Thymus (tissue), 11 donors: Measurements from ENCODE around the gene CNDP1. TPM values are rescaled to one million over a fixed set of nuclear protein-coding genes. Genes with fewer than 3 reads are reported as not detected.

ENCODE experiments used
- DNase-seq, 9 donors: peaks; one replicate each; pipeline ENCODE4 v3.0.0-alpha.2; 2013; ENCODE audit warnings: low spot score in 9 of 9, low read depth in 6 of 9, missing footprints in 1 of 9
- H3K27ac ChIP-seq, 2 donors: one replicate each; pipeline ENCODE4 v1.5.1; 2013; ENCODE audit warnings: control low read depth in 1 of 2, low read depth in 1 of 2, low read length in 1 of 2, mild to moderate bottlenecking in 1 of 2, moderate library complexity in 1 of 2
- H3K27me3 ChIP-seq, 2 donors: one replicate each; pipeline ENCODE4 v1.5.1; 2013; ENCODE audit warnings: low read length in 1 of 2; ENCODE audit not compliant: control insufficient read depth in 2 of 2, insufficient read depth in 1 of 2
- H3K36me3 ChIP-seq, 2 donors: one replicate each; pipeline ENCODE4 v1.5.1; 2013; ENCODE audit warnings: low read length in 1 of 2, mild to moderate bottlenecking in 1 of 2, moderate library complexity in 1 of 2; ENCODE audit not compliant: control insufficient read depth in 2 of 2, insufficient read depth in 2 of 2
- H3K4me1 ChIP-seq, 2 donors: one replicate each; pipeline ENCODE4 v1.5.1; 2013; ENCODE audit warnings: low read length in 2 of 2; ENCODE audit not compliant: control insufficient read depth in 2 of 2, insufficient read depth in 2 of 2
- H3K4me3 ChIP-seq, 2 donors: one replicate each; pipeline ENCODE4 v1.5.1; 2013; ENCODE audit warnings: low read length in 2 of 2, control low read depth in 1 of 2, mild to moderate bottlenecking in 1 of 2
- H3K9me3 ChIP-seq, 2 donors: one replicate each; pipeline ENCODE4 v1.5.1; 2013; ENCODE audit warnings: low read length in 1 of 2, mild to moderate bottlenecking in 1 of 2; ENCODE audit not compliant: control insufficient read depth in 2 of 2, insufficient read depth in 1 of 2
- WGBS: extraction: QIAGEN DNeasy Blood & Tissue Kit; methylation state at CpG from one replicate; pipeline ENCODE4 v1.1.7; 2013; 5-methylcytosine and 5-hydroxymethylcytosine counted together
- polyA plus RNA-seq: library from polyadenylated mRNA; stranded (reverse); fragments of 200-250 nt; gene quantifications from one replicate; pipeline ENCODE4 v1.2.3, GENCODE V29; 2013
- total RNA-seq: library from RNA; stranded (reverse); fragments of 120-200 nt; gene quantifications from one replicate; pipeline ENCODE4 v1.2.4, GENCODE V29; 2013
- donor health status: healthy.

CNDP1 gene
- total and polyA plus RNA-seq, 2 donors, result 0.09 to 0.64 TPM

DNA sequence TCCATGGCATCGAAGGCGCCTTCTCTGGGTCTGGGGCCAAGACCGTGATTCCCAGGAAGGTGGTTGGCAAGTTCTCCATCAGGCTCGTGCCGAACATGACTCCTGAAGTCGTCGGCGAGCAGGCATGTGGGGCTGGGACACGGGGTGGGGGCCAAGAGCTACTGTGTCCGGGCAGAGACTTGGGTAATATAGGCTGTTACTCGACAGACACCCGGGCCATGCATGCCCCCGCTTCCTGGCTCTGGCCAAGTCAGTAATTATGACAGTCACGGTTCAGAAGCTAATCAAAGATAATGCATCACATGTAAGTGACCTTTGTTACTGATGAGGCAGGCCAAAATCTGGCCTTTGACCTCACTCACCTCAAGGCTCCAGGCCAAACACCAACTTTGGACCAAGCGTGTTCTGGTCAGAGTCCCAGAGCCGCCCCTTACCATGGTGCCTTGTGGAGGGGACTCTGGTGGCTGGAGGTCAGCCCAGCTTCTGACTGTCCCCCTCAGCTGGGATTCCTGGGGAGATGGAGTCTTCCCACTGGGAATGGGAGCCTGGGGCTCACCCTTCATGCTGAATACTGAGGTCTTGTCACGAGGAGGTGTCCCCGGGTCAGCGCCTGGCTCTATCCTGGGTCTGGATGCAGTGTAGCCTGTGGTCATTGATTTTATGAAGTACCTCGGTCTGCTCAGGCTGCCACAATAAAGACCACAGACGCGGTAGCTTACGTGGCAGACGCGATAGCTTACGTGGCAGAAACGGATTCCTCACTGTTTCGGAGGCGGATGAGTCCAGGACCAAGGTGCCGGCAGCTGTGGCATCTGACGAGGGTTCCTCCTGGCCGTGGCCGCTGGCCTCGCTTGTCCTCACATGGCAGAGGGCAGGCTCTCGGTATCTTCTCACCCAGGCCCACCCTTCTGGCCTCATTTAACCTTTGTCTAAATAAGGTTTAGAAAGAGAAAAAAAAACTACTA is 17.7 kb upstream of the CNDP1 start:
- no peak overlapping the region for H3K27ac ChIP-seq
- DNase-seq, result no peak
- H3K4me3 ChIP-seq, result no peak overlapping the region
- no peaks in the 10 kb centered on the region for H3K9me3 ChIP-seq
- 97% methylated on average over 35 of the region's 35 CpGs for WGBS
- H3K36me3 ChIP-seq, result peaks cover 63 to 80% of the 10 kb centered on the region in 2 donors
- H3K27me3 ChIP-seq, result no peaks in the 10 kb centered on the region
- no peaks in the 10 kb centered on the region for H3K4me1 ChIP-seq

DNA sequence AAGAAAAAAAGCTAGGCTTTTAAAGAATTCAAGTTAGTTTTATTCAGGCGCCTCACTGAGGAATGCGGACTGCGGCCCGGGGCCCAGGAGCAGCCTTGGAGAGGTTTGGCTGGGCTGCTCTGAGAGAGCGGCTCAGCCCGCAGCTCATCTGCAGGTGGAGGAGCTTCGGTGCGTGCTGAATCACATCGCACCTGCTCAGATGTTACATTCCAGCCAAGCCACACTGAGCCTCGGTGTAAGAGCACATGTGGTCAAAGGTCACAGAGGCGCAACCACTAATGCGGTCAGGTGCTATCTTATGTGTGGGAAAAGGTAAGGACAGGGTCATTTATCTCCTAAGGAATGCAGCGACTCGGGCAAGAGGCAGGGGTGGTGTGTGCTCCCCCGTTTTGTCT is 17.1 kb upstream of the CNDP1 start:
- Histone ChIP-seq H3K4me3 (no peak overlapping the region), H3K27me3 (no peaks in the 10 kb centered on the region), H3K4me1 (no peaks in the 10 kb centered on the region), H3K36me3 (peaks cover 57 to 74% of the 10 kb centered on the region in 2 donors), H3K9me3 (no peaks in the 10 kb centered on the region), H3K27ac (no peak overlapping the region)
- no peak for DNase-seq
- WGBS, result 94% methylated on average over 15 of the region's 15 CpGs

DNA sequence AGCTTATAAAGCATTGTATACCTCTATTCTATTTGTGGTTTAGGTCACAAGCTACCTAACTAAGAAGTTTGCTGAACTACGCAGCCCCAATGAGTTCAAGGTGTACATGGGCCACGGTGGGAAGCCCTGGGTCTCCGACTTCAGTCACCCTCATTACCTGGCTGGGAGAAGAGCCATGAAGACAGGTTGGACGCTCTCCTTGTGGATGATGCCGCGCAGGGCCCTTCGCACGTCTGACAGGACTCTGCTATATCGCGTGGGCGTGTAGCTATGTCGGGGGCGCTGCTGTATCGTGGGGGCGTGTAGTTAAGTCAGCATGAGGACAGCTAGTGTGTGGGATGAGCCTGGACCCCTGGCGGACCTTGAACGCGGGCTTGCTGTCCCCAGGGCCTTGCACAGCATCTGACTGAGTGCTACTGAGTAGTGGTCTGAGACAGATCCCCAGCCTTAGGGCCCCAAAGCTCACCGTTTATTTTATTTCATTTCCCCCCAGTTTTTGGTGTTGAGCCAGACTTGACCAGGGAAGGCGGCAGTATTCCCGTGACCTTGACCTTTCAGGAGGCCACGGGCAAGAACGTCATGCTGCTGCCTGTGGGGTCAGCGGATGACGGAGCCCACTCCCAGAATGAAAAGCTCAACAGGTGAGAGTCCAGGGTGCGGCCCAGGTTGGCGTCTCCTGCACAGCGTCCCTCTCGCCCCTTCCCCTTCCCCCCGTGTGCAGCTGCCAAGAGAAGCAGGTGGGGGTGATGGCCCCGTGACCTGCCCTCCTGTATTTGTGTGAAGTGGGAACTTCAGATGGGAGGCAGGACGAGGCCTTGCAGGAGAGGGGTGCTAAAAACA is 15.6 kb upstream of the CNDP1 start:
- no peaks in the 10 kb centered on the region for H3K4me1 ChIP-seq
- H3K9me3 ChIP-seq, result no peaks in the 10 kb centered on the region
- 87% methylated on average over 32 of the region's 32 CpGs for WGBS
- peaks cover 51 to 66% of the 10 kb centered on the region in 2 donors for H3K36me3 ChIP-seq
- no peak for DNase-seq
- H3K4me3 ChIP-seq, result no peak overlapping the region
- H3K27ac ChIP-seq, result no peak overlapping the region
- no peaks in the 10 kb centered on the region for H3K27me3 ChIP-seq

DNA sequence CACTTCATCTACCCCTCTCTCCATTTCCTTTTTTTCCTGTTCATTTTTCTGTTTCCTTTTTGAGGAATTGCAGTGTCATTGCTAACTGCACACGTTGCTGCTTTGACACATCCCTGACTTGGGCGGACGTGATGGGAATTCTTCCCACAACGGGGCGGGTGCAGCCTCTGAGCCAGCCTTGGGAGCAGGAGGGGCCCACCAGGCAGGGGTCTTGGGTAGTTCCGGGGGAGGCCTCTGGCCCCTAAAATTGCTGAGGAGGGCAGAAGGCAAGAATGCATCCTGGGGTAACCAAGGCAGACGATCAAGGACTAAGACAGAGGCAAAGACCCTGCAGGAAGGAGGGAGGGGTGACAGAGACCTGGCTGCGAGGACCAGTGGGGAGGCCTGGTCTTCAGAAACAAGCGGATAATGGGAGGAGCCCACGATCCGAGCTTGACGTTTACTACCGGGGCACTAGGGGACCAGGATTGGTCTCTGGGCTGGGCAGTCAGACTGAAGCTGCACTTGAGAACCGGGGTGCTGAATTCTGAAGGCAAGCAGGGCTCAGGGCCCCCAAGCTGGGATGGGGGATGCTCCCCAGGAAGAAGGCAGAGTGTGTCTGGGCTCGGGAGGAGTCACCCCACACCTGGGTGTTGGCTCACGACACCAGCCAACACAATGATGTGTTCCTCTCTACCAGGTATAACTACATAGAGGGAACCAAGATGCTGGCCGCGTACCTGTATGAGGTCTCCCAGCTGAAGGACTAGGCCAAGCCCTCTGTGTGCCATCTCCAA is 14.8 kb upstream of the CNDP1 start:
- no peaks in the 10 kb centered on the region for H3K27me3 ChIP-seq
- no peak for DNase-seq
- WGBS, result 93% methylated on average over 18 of the region's 18 CpGs
- peaks cover 47 to 64% of the 10 kb centered on the region in 2 donors for H3K36me3 ChIP-seq
- no peak overlapping the region for H3K27ac ChIP-seq
- no peaks in the 10 kb centered on the region for H3K4me1 ChIP-seq
- H3K9me3 ChIP-seq, result no peaks in the 10 kb centered on the region
- no peak overlapping the region for H3K4me3 ChIP-seq

DNA sequence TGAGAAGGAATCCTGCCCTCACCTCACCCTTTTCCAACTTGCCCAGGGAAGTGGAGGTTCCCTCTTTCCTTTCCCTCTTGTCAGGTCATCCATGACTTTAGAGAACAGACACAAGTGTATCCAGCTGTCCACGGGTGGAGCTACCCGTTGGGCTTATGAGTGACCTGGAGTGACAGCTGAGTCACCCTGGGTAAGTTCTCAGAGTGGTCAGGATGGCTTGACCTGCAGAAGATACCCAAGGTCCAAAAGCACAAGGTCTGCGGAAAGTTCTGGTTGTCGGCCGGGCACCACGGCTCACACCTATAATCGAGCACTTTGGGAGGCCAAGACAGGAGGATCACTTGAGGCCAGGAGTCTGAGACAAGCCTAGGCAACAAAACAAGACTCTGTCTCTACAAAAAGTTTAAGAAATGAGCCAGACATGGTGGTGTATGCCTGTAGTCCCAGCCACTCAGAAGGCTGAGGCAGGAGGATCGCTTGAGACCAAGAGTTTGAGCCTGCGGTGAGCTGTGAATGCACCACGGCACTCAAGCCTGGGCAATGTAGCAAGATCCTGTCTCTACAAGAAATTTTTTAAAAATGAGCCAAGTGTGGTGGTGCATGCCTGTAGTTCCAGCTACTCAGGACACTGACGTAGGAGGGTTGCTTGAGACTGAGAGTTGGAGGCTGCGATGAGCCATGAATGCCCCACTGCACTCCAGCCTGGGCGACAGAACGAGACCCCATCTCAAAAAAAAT is 14.0 kb upstream of the CNDP1 start:
- Histone ChIP-seq H3K9me3 (no peaks in the 10 kb centered on the region), H3K4me1 (no peaks in the 10 kb centered on the region), H3K36me3 (peaks cover 40 to 61% of the 10 kb centered on the region in 2 donors), H3K27me3 (no peaks in the 10 kb centered on the region), H3K27ac (no peak overlapping the region), H3K4me3 (no peak overlapping the region)
- DNase-seq, result no peak
- 91% methylated on average over 14 of the region's 14 CpGs for WGBS

DNA sequence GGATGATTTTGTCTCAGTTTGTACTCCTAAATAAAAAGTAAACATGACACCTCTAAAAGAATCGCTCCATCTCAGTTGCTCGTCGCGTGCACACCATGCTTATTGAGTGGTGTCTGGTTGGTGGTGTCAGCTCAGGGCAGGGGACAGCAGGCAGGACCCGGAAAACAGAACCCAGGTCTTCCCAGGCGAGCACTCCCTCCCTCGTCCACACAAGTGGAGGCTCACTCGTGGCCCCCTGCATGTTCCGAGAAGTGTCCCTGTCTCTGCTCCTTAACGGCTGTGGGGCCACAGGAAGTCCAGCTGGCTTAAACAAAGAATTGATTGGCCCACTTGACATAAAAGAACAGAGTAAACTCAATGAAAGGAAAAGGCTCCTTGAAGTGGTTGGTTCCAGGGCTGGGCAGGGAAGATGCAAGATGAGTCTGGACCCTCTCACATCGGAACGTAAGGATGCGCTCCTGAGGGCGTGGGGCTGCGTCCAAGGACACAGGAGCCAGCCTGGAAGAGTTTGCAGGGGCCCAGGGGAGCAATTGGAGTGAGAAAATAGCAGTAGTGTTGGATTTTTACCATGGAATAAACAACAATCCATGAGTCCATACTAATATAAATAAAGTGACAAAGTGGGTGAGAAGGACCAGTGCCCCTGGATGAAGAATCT is 13.1 kb upstream of the CNDP1 start:
- 98% methylated on average over 15 of the region's 15 CpGs for WGBS
- H3K36me3 ChIP-seq, result peaks cover 31 to 52% of the 10 kb centered on the region in 2 donors
- H3K27me3 ChIP-seq, result no peaks in the 10 kb centered on the region
- no peak overlapping the region for H3K27ac ChIP-seq
- no peaks in the 10 kb centered on the region for H3K9me3 ChIP-seq
- H3K4me1 ChIP-seq, result no peaks in the 10 kb centered on the region
- H3K4me3 ChIP-seq, result no peak overlapping the region
- DNase-seq, result no peak

DNA sequence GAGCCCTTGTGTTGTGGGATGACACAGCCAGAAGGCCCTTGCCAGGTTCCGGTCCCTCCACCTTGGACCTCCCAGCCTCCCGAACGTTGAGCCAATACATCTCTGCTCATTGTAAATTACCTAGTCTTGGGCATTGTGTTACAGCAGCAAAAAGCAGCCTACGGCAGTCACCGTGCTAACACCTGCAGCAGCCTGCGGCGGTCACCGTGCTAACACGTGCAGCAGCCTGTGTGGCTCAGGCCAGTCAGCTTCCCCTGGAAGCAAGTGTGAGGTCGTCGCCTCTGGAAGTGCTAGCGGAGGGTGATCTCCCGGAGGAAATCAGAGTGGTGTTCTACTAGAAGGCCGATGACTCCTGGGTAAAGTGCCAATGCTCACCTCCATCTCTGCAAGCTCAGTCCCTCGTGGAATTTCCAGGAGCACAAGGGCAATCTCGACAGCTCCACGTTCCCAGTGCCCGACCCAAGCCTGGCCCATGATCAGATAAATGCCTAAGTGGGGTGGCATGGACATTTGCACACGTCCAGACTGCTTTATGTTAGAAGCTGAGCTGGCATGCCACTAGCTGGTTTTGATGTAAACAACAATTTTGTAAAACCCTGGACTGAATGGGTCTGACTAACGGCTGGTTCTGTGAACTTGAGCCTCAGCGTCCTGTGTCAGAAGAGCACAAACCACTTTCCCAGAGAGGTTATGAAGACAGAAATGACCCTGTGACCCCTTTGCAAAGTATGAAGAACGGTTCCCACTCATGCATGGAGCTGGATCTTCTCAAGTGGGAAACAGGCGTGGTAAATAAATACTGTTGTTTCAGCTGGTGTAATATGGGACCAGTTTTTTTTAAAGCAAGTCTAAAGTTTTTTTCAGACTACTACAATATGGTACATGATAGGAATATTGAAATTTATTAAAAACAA is 11.4 kb upstream of the CNDP1 start:
- Histone ChIP-seq H3K36me3 (peaks cover 18 to 38% of the 10 kb centered on the region in 2 donors), H3K9me3 (no peaks in the 10 kb centered on the region), H3K27ac (no peak overlapping the region), H3K4me1 (no peaks in the 10 kb centered on the region), H3K27me3 (no peaks in the 10 kb centered on the region), H3K4me3 (no peak overlapping the region)
- no peak for DNase-seq
- 97% methylated on average over 23 of the region's 23 CpGs for WGBS
